Measurements from ENCODE around the gene CHMP4B.
A peak's percentile ranks its signal among the peaks of the same experiment; 100 is the strongest.

Gene CHMP4B, protein sequence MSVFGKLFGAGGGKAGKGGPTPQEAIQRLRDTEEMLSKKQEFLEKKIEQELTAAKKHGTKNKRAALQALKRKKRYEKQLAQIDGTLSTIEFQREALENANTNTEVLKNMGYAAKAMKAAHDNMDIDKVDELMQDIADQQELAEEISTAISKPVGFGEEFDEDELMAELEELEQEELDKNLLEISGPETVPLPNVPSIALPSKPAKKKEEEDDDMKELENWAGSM

GRCh38 chr20:33810885-33811775 lies at the start of gene CHMP4B:
CHMP4B (plus strand) TSS chr20:33811348; CDS start chr20:33811469, 121 bp downstream.
- FAIRE-seq (peak; percentile 69), DNase-seq (ENCODE audit: low spot score) (peak; percentile 97)

- no peak for FAIRE-seq
- no peak for DNase-seq (ENCODE audit: low spot score)
These were observed 49.4 kb upstream of the CHMP4B start for GRCh38 chr20:33761698-33762250.

DNA sequence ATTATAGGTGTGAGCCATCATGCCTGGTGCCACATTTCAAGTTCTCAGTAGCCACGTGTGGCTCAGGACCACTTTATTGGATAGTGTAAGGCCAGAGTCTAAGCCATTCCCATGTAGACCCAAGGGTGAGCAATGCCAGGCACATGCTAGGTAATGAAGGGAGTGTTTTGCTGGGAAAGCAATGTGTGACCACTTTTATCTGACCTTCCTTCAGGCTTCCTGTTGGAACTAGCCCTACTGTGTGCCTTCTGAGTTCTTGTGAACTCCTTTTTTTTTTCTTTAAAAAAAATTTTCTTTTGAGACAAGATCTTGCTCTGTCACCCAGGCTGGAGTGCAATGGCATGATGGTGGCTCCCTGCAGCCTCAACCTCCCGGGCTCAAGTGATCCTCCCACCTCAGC lies 46.0 kb upstream of the CHMP4B start:
- DNase-seq (ENCODE audit: low spot score) (no peak), FAIRE-seq (no peak)

DNA sequence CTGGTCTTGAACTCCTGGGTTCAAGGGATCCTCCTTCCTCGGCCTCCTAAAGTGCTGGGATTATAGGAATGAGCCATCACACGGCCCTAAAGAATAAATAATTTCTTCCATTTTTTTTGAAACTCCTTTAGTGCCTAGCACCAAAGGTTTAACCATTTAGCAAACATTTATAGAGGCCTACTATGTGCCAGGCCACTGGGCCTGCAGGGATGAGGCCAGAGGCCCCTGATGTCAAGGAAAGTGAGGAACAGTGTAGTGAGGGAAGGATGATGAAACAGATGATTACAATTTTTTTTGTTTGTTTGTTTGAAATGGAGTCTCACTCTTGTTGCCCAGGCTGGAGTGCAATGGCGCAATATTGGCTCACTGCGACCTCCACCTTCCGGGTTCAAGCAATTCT lies 45.6 kb upstream of the CHMP4B start:
- no peak for DNase-seq (ENCODE audit: low spot score)
- FAIRE-seq: no peak

GRCh38 chr20:33766686-33767085 lies 44.5 kb upstream of the CHMP4B start:
- FAIRE-seq: no peak
- DNase-seq (ENCODE audit: low spot score): no peak

DNA sequence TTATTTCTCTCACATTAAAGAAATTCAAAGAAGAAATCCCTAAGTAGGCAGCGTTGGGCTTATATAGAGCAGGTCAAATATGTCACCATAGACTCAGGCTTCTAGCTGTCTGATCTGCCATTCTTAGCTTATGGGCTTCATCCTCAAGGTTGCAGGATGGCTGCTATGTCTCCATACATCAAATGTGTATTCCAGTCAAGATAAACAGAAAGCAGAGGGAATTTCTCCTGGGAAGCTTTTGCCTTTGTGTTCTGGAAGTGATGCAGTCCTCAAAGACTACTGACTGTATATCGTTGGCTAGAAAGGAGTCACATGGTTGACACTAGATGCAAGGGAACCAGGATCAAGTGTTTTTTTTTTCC lies 43.4 kb upstream of the CHMP4B start:
- DNase-seq (ENCODE audit: low spot score) (no peak), FAIRE-seq (no peak)

GRCh38 chr20:33769043-33769442 lies 42.1 kb upstream of the CHMP4B start:
- FAIRE-seq (no peak), DNase-seq (ENCODE audit: low spot score) (no peak)

DNA sequence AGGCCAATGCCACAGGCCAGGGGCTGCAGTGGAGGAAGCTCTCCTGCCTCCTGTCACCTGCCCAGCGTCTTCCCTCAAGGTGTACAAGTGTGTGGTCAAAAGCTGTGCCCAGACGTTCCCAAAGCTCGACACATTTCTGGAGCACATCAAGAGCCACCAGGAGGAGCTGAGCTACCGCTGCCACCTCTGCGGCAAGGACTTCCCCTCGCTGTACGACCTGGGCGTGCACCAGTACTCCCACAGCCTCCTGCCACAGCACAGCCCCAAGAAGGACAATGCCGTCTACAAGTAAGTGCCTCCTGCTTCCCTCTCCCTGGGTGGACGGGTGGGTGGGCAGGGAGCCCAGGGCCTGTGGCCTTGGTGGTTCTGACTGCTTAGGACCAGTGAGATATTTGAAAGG lies 41.1 kb upstream of the CHMP4B start:
- FAIRE-seq: no peak
- DNase-seq (ENCODE audit: low spot score): no peak

DNA sequence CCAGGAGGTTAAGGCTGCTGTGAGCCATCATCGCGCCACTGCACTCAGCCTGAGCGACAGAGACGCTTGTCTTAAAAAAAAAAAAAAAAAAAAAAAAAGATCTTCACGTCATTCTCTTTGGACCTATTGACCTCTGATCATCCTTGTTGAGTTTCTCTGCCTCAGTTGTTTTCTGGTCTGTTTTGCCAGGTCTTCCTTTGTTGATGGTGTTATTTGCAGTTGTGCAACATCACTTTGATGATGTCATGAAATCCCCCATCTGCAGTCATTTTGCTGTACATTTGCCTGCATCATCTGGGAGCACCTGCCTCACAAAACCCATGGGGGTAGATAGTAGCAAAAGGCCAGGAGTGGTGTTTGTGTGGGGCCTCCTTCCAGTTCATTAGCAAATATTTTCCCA lies 39.2 kb upstream of the CHMP4B start:
- no peak for FAIRE-seq
- no peak for DNase-seq (ENCODE audit: low spot score)

- DNase-seq (ENCODE audit: low spot score) (no peak), FAIRE-seq (no peak)
These were observed 38.7 kb upstream of the CHMP4B start for GRCh38 chr20:33772439-33772838.

DNA sequence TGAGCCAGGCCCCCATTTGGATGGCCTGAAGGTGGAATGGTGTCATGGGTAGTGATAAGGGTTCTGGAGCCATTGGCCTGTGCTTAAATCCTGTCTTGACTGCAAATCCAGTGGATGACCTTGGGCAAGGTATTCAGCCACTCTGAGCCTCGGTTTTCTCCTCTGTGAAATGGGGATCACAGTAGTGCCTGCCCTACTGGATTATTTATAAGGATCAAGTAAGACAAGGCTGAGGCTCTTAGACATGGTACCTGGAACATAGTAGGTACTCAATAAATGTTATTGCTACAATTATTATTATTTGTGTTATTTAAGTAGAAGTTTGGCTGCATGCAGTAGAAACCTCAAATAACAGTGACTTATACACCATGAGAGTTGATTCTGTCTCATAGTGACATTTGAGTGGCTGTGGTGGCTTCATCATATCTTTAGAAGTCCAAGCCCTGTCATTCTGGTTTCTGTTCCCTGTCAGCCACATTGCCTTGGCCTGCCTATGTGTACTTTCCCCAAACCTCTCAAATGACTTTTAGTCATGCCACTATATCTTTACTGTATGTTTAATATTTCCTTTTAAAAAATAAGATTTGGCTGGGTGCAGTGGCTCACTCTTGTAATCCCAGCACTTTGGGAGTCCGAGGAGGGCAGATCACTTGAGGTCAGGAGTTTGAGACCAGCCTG lies 37.6 kb upstream of the CHMP4B start:
- no peak for FAIRE-seq

DNA sequence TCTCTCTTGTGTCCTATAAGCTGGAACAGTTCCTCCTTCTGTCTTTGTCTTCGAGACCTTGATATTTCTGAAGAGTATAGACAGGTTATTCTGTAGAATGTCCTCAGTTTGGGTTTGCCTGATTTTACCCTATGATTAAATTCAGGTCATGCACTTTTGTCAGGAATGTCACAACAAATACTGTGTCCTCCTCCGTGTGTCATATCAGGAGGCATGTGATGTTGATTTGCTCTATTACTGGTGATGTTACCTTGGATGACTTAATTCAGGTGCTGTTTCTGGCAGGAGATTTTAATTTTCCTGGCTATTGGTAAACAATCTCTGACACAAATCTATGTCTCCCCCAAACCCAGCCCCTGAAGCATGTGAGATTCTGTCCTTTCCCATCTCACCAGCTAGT lies 33.3 kb upstream of the CHMP4B start:
- FAIRE-seq (no peak), DNase-seq (ENCODE audit: low spot score) (no peak)

More for the DNA sequence above, 37.6 kb upstream of the CHMP4B start:
- no peak for DNase-seq (ENCODE audit: low spot score)

DNA sequence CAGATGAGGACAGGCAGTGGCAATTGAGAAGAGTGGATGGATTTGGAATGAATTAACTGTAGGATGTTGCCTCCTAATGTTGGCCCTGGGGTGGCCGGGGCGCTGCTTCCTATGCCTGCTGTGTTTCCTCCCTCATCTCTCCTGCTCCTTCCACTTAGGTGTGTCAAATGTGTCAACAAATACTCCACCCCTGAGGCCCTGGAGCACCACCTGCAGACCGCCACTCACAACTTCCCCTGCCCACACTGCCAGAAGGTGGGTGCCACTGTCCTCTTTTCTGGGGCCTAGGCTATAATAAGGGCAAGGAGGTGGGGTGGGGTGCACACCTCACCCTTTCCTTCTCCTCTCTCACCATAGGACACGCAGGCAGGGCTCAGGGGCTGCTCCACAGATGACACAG lies 30.0 kb upstream of the CHMP4B start:
- FAIRE-seq (no peak), DNase-seq (ENCODE audit: low spot score) (no peak)

- DNase-seq (ENCODE audit: low spot score) (no peak), FAIRE-seq (no peak)
These were observed 29.2 kb upstream of the CHMP4B start for GRCh38 chr20:33781945-33782344.

DNA sequence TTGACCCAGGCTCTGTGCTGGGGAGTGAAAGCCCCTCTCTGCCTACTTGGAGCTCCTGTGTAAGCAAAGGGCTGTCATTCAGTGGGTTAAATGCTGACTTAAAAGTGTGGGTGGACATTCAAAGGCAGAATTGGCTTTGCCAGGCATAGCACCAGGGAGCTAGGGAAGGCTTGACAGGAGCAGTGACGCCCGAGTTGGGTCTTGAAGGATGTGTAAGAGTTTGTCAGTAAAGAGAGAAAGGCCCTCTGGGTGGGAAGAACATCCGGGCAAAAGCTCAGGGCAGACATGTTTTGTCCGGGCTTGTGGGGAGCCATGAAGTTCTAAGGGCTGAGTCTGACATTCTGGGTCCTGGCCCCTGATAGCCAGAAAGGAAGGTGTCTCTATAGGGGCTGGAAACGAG lies 27.9 kb upstream of the CHMP4B start:
- DNase-seq (ENCODE audit: low spot score) (no peak), FAIRE-seq (no peak)

- no peak for DNase-seq (ENCODE audit: low spot score)
- FAIRE-seq: no peak
These were observed 27.3 kb upstream of the CHMP4B start for GRCh38 chr20:33783818-33784217.

GRCh38 chr20:33784225-33784624 lies 26.9 kb upstream of the CHMP4B start:
- FAIRE-seq: no peak
- DNase-seq (ENCODE audit: low spot score): no peak

- DNase-seq (ENCODE audit: low spot score) (no peak), FAIRE-seq (no peak)
These were observed 25.6 kb upstream of the CHMP4B start for GRCh38 chr20:33785503-33785902.

DNA sequence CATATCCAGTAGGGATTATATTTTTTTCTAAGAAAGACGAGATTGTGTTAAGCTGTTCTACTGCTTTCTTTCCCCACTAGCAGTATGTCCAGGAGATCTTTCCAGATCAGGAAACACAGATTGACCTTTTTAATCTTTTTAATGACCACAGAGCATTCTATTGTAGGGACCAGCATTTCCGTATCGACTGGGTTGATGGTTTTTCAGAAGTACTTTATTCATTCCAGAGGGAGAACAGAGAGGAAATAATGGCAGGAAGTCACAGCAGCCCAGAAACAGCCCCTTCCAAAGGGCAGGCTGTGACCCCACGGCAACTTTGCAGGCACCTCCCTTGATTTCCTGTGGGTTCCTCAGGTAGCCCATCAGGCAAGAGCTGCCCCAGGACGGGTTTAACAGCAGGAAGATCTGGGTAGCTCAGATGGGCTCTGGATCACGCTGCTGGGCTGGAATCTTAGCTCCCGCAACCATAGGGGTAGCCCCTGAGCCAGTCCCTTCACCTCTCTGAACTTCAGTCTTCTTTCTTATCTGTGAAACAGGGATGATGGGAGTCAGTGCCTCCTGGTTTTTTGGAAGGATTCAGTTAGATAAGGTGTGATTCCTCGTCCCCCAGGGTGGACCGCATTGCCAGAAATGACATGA lies 23.8 kb upstream of the CHMP4B start:
- FAIRE-seq (no peak), DNase-seq (ENCODE audit: low spot score) (no peak)

GRCh38 chr20:33788351-33789049 lies 22.6 kb upstream of the CHMP4B start:
- no peak for FAIRE-seq
- no peak for DNase-seq (ENCODE audit: low spot score)
